CD4-positive, alpha-beta T cell treated with Interferon gamma for 1 hour (primary cell): Measurements from ENCODE around the gene HMX2.
"Not testable (repeated sequence)": the region's sequence is repeated elsewhere in the genome, so short reads cannot be mapped to it uniquely, and the experiment has no call there.

Source experiments
- DNase-seq: peaks from one replicate; pipeline ENCODE4 v3.0.0-alpha.2; 2020

The HMX2 gene

DNA sequence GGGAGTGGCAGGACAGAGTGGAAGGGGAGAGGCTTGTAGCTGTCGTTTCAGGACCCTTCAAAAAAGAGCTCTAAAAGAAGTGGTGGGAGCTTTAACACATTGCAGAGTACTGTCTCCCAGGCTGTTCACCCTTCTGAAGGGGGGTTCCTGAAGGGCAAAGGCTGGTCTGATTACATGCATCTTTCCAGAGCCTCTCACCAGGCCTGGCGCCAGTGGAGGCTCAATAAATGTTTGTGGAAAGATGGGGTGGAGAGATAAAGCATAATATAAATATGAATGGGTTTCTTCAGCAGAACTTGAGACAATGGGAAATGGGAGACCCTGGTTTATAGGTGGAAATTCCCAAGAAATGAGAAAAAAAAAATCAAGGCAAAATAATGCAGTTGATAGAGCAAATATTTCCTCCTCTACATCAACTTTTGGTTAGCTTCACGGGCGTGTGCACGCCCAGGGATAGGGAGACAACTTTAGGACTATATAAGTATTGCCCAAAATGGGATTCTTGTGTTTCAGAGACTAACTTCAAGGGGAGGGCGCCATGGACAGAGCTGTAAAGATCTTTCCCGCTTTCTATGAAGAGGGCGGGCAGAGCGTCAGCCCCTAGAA lies 5.7 kb downstream of the HMX2 start:
- no peak for DNase-seq

DNA sequence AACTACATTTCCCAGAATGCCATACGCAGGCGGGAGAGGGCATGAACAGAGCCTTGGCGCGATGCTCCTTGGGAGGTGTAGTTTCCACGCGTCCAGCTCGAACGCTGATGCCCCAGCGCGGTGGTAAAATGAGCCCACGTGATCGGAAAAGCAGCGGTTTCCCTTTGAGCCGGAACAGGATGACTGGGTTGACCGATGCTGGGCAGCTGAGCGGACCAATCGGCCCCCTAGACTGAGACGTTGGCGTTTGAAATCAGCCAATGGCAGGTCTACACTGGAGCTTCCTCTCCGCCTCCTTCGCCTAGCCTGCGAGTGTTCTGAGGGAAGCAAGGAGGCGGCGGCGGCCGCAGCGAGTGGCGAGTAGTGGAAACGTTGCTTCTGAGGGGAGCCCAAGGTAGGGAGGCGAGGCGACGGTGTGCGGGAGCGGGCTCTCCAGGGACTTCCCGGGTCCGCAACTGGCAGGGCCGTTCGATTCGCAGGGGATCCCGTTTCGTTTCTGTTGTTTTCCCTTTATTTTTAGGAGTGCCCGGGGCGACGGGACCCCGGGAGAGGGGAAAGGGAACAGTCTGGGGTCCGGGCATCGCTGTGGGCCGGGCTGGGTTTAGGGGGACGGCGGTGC lies 6.3 kb downstream of the HMX2 start, which contains the start of gene BUB3:
Gene BUB3 (plus strand): TSS at position 311 of the 619 bp plus-strand sequence. CDS start 516 bp downstream, outside the sequence.
- DNase-seq = peak; percentile 98

DNA sequence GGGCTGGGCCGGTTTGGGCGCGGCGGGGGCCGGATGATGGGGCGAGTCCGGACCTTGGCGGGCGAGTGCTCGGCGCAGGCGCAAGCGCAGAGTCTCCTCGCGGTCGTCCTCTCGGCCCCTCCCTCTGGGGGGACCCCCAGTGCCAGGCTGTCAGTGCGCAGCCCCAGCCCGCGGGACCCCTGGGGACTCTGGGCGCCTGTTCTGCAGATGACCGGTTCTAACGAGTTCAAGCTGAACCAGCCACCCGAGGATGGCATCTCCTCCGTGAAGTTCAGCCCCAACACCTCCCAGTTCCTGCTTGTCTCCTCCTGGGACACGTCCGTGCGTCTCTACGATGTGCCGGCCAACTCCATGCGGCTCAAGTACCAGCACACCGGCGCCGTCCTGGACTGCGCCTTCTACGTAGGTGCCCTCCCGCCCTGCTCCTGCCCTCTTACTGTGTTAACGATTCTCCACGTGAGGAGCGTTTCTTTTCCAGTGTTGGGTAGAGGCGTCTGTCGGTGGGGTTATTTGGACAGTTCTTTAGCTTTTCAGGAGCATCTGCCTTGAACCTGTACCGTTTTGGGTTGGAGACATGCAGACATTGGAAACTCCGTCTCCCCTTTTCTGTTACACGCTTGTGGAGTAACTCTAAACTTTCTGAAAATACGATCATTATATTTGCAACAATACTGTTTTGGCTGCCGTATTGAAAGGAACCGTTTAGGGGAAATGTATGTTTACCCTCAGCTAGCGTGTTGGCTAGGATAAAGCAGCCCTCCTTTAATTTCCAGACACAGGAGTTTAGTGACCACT lies 7.0 kb downstream of the HMX2 start:
- peak; percentile 42 for DNase-seq

DNA sequence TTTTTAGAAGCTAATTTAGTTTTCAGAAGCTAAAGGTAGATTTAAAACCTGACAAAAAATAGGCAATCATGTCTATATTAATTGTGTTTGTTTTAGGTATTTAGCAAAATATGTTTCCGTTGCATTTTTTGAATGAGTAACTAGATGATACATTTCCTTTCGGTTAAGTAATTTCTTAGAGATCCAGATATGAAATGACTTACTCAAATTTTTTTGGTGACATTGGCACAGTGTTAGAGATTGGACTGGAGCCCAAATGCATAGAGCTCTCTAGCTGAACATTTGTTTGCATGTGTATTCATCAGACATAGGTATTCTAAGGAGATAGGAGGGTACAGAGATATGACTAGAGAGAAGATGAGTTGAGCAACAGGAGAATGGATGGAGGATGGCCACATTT lies 8.1 kb downstream of the HMX2 start:
- no peak for DNase-seq

DNA sequence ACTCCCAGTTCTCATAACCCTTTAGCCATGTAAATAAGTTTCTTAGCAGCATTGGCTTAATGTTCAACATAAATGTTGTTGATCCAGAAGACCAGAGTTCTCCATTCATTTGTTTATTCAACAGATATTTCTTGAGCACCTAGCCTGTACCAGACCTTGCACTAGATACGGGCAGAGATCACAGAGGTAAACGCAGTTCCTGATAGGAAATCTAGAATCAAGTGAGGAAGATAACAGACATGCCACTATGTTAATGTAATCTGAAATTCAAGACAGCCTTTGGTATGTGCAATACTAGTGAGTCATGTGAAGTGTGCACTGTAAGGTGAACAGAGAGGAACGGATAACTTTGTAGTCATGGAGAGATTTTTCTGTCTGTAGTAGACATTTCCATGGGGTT lies 9.3 kb downstream of the HMX2 start:
- DNase-seq = no peak

DNA sequence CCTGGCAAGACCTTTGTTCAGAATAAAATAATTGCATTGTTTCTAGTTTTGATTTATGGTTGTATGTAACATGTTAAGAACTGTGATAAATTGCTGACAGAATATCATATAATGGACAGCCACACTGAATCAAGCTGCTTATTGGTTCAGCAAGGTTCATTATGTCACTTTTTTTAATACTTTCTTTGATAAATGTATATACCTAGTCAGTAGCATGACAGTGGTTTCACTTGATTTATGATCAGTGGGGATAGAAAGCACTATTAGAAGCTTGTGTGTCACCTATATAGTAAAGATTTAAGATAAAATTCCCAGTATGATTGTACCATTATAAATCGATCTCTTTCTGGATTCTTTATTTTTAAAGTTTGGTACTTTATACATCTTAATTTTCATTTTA lies 10.7 kb downstream of the HMX2 start:
- no peak for DNase-seq

DNA sequence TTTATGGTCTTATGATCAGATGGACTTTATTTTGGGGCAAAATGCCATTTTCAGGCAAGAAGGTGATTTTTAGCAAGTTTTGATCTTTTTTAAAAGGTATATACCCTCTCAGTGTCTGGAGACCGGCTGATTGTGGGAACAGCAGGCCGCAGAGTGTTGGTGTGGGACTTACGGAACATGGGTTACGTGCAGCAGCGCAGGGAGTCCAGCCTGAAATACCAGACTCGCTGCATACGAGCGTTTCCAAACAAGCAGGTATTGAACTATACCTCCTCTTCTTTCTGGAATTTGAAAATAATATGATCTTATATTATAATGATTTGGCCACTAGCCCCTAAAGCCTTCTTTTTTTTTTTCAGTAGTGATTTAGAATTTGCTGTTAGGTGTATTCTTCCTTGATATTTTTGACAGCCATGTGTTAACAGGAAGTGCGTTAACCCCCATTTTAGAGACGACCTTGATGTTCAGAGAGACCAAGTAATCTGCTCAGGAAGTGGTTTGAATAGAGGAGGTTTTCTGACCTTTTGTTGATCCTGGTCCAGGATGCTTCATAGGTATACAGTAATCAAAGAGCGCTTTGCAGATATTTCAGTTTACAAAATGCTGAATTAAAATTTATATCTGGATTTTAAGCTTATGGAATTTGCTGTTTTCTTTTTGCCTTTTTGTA lies 12.5 kb downstream of the HMX2 start:
- no peak for DNase-seq

DNA sequence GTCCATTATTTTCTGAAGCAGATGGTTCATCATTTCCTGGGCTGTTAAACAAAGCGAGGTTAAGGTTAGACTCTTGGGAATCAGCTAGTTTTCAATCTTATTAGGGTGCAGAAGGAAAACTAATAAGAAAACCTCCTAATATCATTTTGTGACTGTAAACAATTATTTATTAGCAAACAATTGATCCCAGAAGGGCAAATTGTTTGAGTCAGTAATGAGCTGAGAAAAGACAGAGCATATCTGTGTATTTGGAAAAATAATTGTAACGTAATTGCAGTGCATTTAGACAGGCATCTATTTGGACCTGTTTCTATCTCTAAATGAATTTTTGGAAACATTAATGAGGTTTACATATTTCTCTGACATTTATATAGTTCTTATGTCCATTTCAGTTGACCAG lies 16.4 kb downstream of the HMX2 start:
- no peak for DNase-seq

DNA sequence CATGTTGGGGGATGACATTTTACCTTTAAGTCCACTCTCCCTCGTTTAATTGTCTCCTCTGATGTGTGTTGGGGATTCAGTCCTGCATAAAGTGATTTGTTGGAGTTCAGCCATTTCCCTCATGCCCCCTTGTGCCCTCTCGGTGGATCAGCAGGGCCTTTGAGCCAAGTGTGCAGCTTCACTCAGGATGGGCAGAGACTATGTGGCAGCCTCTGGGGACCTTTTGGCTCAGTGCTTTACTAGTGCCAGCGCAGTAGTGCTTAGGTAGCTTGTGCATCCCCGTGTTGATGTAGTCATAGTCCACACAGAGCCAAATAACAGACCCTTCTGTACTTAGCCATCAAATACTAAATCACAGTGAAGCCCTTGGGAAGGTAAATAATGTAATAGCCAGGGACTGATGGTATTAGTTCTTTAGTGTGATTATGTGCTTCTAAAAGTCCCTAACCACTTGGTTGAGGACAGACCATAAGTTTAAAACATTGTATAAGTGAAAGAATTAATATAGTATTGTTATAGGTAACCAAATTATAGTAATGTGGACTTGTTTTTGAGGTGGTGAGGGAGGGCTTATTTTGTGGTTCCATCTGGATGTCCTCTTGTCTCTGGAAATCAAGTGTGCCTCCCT lies 17.6 kb downstream of the HMX2 start:
- DNase-seq = no peak

DNA sequence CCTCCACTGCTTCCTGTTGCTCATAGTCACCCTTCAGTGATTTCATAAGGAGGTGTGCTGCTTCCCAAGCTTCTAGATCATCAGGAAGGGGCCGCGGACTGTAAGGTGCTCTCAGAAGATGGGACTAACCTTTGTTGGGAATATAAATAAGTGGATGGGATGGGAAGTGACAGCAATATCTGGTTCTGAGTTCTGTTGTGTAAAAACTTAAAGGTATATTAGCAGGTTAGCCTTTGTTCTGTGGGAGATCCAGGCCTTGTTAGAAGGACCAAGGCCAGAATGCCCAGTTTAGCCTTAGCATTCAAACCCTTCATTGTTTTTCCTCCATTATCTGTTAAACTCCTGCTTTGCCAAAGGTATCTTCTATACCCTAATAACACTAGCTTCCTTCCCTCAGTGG lies 18.7 kb downstream of the HMX2 start:
- no peak for DNase-seq

DNA sequence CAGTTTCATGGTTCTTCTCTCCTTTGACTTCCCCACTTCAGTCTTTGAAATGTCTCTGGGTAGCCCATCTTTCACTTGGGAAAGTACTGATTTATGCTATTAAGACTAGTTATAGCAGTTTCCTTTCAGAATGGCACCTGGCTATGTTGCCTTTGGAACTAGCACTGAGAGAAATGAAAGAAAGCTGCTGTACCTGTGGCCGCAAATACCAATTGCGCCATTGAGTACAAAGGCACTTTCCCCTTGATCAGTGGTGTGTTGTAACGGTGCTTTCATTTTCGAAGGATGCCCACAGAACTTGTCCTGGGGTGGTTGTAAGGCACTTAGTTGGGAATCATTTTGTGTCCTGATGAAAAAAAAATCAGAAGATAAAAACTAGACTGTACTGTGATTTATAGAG lies 23.0 kb downstream of the HMX2 start:
- no peak for DNase-seq

DNA sequence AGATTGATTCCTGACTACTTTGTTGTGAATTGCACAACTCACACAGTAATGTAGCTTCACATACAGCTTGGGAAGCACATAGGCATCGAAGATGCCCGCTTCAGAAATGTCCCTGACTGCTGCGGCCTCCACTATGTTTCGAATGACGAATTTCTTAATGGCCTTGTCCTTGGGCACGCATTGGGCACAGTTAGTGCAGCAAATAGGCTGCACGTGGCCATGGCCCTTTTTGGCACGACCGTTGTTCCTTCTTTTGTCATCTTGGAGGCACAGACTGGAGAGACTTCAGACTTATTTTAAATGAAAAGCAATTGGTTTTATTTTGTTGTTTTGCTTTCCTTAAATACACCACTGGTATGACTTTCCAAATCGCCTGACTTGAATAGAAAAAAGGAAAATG lies 23.7 kb downstream of the HMX2 start:
- not testable (repeated sequence) for DNase-seq

DNA sequence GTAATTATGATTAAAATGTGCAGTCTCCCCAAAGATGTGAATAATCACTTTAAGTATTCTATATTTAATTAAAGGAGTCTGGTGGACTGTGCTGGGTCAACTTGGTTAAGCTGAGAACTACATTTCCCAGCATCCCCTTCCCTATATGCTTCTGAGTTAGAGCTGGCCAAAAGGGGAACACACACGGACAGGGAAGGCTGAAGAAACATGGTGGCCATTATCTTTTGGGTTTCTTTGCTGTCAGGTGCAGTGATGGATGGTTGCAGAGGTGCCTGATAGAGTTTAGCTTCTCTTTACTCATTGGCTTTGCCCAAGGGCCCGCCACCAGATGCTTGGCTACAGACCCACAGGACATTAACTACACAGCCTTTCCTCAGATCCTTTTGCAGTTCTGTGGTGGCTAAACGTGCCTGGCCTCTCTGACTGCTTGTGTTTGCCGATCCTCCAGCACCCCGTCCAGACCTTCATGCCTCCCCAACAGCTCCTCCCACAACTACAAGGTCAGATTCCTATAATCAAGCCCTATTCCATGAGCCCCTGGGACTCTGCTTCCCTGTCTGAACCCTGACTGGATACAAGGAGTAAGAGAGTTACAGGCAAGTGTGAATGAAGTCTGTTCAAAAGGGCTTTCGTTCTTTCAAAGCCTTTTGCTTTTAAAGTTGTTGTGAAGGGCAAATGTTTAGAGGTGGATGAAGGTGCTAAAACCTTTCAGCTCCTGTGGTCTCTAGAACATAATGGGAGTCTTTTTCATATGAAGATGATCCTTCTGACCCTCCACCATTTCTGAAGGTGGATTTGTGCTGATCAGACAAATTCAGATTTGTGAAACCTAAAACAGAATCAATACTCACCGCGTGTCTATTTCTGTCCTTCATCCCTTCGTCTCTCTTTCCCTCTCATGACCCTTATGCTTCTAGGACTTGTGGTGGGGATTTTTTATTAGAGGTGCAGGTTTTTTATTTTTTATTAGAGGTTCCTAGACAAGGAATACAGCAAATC lies 27.8 kb downstream of the HMX2 start:
- DNase-seq = no peak

DNA sequence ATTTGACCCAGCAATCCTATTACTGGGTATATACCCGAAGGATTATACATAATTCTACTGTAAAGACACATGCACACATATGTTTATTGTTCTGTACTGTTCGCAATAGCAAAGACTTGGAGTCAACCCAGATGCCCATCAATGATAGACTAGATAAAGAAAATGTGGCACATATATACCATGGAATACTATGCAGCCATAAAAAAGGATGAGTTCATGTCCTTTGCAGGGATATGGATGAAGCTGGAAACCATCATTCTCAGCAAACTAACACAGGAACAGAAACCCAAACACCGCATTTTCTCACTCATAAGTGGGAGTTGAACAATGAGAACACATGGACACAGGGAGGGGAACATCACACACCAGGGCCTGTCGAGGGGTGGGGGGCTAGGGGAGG lies 30.5 kb downstream of the HMX2 start:
- DNase-seq = not testable (repeated sequence)

DNA sequence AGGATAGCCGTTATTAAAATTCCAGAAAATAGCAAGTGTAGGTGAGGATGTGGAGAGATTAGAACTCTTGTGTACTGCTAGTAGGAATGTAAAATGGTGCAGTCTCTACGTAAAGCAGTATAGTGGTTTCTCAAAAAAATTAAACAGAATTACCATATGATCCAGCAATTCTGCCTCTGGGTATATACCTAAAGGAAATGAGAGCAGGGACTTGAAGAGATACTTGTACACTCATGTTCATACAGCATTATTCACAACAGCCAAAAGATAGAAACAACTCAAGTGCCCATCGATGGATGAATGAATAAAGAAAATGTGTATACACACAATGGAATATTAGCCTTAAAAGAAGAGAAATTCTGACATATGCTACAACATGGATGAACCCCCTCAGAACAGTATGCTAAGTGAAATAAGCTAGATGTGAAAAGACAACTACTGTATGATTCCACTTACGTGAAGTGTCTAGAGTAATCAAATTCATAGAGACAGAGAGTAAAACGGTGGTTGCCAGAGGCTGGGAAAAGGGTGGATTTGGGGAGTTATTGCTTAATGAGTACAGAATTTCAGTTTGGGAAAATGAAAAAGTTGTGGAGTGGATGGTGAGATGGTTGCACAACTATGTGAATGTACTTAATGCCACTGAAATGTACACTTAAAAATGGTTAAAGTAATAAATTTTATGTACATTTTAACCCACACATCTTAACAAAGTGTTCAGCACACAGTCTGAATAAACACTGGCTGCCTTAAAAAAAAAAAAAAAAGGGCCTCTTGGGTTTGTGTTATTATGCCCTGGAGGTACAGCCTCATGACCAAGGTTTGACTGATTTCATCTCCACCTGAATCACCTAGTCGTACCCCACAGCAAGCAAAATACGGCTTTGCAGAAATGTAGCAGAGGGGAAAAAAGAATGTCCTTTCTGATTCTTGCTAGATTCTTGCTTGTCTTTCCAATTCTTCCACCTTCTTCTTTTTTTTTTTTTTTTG lies 32.5 kb downstream of the HMX2 start:
- DNase-seq = no peak

DNA sequence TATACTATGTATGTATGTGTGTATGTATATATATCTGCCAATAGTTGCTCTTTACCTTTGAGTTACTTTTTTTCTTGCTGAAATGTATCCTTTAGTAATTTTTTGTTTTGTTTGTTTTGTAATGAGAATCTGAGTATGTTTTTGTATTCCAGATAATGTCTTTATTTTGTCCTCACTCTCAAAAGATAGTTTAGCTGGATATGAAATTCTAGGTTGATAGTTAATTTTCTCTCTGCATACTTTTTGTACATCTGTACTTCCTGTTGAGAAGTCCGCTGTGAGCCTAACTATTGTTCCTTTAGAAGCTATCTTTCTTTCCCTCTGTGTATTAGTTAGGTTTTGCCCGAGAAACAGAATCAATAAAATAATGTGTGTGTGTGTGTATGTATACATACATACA lies 35.8 kb downstream of the HMX2 start:
- no peak for DNase-seq

DNA sequence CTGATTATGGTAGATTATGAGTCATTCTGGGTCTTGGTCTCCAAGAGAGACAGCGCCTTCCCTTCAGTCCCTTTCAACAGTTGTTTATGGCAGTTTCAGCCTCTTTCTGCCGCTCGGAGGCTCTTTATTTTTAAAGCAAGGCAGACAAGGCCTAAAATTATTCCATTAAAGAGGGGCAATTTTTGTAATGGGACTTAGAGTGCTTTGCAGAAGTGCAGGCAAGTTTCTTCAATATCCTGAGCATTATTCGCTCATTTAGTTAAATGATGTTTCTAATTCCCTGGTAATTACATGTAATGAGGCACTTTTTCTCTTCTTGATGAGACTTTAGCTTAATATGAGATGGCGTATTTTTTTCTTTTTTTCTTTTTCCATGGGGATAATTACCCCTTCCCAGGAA lies 39.8 kb downstream of the HMX2 start:
- no peak for DNase-seq

DNA sequence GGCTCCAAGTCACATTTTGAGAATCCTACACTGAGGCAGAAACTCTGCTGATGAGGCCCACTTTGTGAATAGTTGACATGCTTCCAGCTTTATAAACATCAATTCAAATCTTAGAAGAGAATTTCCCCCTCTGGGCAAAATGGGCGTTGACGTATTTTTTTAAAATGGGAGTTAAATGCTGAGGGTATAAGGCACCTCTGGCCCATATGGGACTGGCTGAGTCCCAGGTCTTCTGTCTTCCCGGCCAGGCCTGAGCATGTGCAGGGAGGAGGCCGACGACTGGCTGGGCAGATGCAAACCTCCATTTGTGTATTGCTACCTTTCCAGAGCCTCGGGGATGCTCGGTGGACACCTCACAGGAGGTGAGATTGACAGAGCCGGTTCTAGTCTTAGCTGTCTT lies 44.0 kb downstream of the HMX2 start:
- no peak for DNase-seq

DNA sequence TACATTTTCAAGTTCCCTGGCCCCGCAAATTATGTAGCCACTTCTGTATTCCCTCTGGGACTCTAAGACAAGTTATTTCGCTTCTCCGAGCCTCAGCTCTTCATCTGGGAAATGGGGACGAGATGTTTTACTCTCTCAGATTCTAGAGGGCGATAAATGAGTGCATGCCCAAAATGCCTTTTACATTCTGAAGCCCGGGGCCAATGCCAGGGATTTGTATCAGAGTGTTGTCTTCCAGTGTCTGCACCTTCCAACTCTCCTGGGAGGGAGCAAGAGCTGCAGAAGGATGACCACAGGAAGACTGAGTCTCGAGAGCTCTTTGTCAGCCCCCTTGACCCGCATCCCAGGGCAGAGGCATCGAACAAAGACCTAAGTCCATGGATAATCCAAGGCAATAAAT lies 46.1 kb downstream of the HMX2 start:
- no peak for DNase-seq
